NB4 (cell line): Measurements from ENCODE around the gene ANAPC5.
"Not testable (repeated sequence)": the region's sequence is repeated elsewhere in the genome, so short reads cannot be mapped to it uniquely, and the experiment has no call there.

ENCODE experiments used
- DNase-seq: peaks from one replicate; pipeline ENCODE4 v3.0.0; 2010; ENCODE audit warnings: low read depth
- H3K4me3 ChIP-seq: one replicate; pipeline ENCODE4 v1.5.1; 2011; ENCODE audit warnings: mild to moderate bottlenecking, low read depth, low read length, moderate library complexity
- CTCF ChIP-seq: IDR thresholded peaks from one replicate; pipeline ENCODE4 v1.5.1; 2012; ENCODE audit warnings: low read depth, low read length
- MAX ChIP-seq: IDR thresholded peaks from 2 replicates; pipeline ENCODE4 v1.6.1; 2011; ENCODE audit warnings: low read depth, low read length
- MYC ChIP-seq: IDR thresholded peaks from 2 replicates; pipeline ENCODE4 v1.6.1; 2011; ENCODE audit warnings: low read depth, low read length
- POLR2A ChIP-seq: IDR thresholded peaks from 2 replicates; pipeline ENCODE4 v1.6.1; 2011; ENCODE audit warnings: mild to moderate bottlenecking; ENCODE audit not compliant: insufficient read length; ENCODE audit errors: extremely low read depth

The ANAPC5 gene

DNA sequence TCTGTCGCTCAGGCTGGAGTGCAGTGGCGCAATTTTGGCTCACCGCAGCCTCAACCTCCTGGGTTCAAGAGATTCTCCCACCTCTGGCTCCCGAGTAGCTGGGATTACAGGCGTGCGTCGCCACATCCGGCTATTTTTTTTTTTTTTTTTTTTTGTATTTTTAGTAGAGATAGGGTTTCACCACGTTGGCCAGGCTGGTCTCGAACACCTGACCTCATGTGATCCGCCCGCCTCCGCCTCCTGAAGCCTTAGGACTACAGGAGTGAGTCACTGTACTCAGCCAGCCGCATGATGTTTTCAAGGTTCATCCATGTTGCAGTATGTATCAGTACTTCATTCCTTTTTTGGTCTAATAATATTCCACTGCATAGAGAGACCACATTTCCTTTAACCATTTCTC lies 45.3 kb upstream of the ANAPC5 start:
- DNase-seq, result peak; percentile 51
- no peak for TF ChIP-seq MYC
- TF ChIP-seq MAX, result no peak
- TF ChIP-seq POLR2A, result no peak
- no peak for TF ChIP-seq CTCF
- no peak overlapping the region for H3K4me3 ChIP-seq

GRCh38 chr12:121392325-121392716 lies 40.1 kb upstream of the ANAPC5 start:
- no peak overlapping the region for H3K4me3 ChIP-seq
- DNase-seq, result no peak
- TF ChIP-seq MYC (no peak), MAX (no peak), CTCF (no peak), POLR2A (no peak)

GRCh38 chr12:121391619-121392324 lies 39.6 kb upstream of the ANAPC5 start:
- TF ChIP-seq POLR2A (no peak), MYC (no peak), CTCF (no peak), MAX (no peak)
- peak; percentile 56 for DNase-seq
- no peak overlapping the region for H3K4me3 ChIP-seq

DNA sequence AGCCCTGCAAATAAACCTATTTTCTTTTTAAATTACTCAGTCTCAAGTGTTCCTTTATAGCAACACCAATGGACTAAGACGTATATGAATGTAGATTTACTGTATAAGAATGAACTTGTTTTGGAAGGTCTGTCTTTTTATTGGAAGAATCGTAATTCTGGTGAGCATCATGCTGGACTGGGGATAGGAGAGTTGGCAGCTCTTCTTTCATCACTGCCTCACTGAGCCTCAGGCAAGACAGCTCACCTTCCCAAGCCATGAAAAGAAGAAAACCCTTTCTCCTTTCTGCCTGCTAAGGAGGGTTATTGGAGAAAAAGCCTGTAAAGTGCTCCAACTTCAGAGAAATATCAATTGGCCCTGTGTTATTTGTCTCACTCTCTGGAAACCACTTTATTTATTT lies 38.6 kb upstream of the ANAPC5 start:
- no peak for TF ChIP-seq CTCF
- TF ChIP-seq MAX, result no peak
- TF ChIP-seq POLR2A, result no peak
- no peak for TF ChIP-seq MYC
- DNase-seq, result no peak
- H3K4me3 ChIP-seq, result no peak overlapping the region

DNA sequence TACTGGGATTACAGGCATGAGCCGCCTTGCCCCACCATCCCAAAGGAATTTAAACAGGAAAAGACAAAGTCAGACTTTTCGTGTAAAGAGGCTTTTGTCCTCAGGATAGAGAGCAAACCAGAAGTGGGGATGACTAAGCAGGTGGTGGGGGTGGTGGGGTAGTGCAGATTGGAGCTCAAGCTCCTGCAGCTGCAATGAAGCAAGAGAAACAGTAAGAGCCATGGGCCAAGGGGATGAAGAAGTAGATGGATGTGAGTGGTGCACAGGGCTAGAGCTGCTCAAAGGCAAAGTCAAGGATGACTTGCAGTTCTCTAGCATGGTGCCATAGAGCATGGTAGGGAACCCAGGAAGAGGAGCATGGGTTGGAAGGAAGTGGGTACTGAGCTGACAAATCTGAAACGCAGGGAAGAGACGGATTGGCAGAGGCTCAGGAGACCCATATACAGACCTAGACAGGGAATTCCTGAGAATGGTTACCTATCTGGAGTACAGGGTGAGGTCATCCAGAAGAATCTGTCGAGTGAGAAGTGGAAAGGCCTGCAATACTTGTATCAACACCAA lies 36.3 kb upstream of the ANAPC5 start:
- H3K4me3 ChIP-seq, result no peak overlapping the region
- no peak for TF ChIP-seq CTCF
- no peak for TF ChIP-seq POLR2A
- TF ChIP-seq MYC, result peak; percentile 41; the same call in 1 of the 2 replicates
- TF ChIP-seq MAX, result peak; percentile 9; the same call in 1 of the 2 replicates
- DNase-seq, result peak; percentile 98

DNA sequence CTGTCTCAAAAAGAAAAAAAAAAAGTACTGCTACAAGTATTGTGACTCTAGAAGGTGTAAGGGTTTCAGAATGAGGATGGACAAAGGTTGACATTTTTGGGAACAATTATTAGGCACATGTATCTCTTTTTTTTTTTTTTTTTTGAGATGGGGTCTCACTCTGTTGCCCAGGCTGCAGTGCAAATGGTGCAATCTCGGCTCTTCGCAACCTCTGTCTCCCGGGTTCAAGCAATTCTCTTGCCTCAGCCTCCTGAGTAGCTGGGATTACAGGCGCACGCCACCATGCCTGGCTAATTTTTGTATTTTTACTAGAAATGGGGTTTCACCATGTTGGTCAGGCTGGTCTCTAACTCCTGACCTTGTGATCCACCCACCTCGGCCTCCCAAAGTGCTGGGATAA lies 32.7 kb upstream of the ANAPC5 start:
- not testable (repeated sequence) for DNase-seq, H3K4me3 ChIP-seq
